A549 (cell line): ENCODE results near the gene RPS6KA2. TPM values are rescaled to one million over a fixed set of nuclear protein-coding genes. Genes with fewer than 3 reads are reported as not detected.

Experiments used
- ATAC-seq, 2 experiments: fragments of 200-7000 bp in 1 of 2; fragments of >200 bp in 1 of 2; cut with Nextera tagmentation in 1 of 2; cut with Tn5 transposase in 1 of 2; 3 replicates each; pipeline versions ENCODE4 v1.8.0 to v1.9.1; 2018 to 2020; ENCODE audit warnings: mild to moderate bottlenecking in 1 of 2, moderate library complexity in 1 of 2
- CTCF ChIA-PET: fragments of 300-600 bp; sonication (Branson Sonifier 250); formaldehyde crosslinking; extraction: SDS; loops from one replicate; lab custom pipeline; 2021; ENCODE audit warnings: antibody characterized with exemption, inconsistent platforms; lab: Yijun Ruan, JAX
- POLR2A ChIA-PET: fragments of 350-600 bp; formaldehyde crosslinking; extraction: SDS; loops from one replicate; lab custom pipeline; 2021; ENCODE audit warnings: antibody characterized with exemption, inconsistent platforms; lab: Yijun Ruan, JAX
- DNase-seq, 2 experiments: peaks; one replicate each; pipeline versions ENCODE4 v3.0.0 to v3.0.0-alpha.2; 2011 to 2016; ENCODE audit warnings: low read depth in 1 of 2, low spot score in 1 of 2
- FAIRE-seq: peaks from 2 replicates; lab custom pipeline; 2011; peaks lifted over from hg19 to GRCh38; lab: Jason Lieb, UNC
- H3K27ac ChIP-seq, 2 experiments: fragments of >200 bp; sonication (Bioruptor Twin); formaldehyde crosslinking; 3 replicates each; pipeline ENCODE4 v1.5.1; 2016 to 2017
- H3K4me1 ChIP-seq: fragments of >200 bp; sonication (Bioruptor Twin); formaldehyde crosslinking; 3 replicates; pipeline ENCODE4 v1.6.1; 2016
- H3K4me2 ChIP-seq: fragments of >200 bp; sonication (Bioruptor Twin); formaldehyde crosslinking; 3 replicates; pipeline ENCODE4 v1.6.1; 2016
- H3K4me3 ChIP-seq: fragments of >200 bp; sonication (Bioruptor Twin); formaldehyde crosslinking; 3 replicates; pipeline ENCODE4 v1.5.1; 2016
- H3K9me3 ChIP-seq: fragments of >200 bp; sonication (Bioruptor Twin); formaldehyde crosslinking; 3 replicates; pipeline ENCODE4 v1.6.1; 2016
- ATOH8 ChIP-seq: fragments of 250-450 bp; sonication (Bioruptor Pico); IDR thresholded peaks from 2 replicates; pipeline ENCODE4 v1.5.0; 2020; ENCODE audit warnings: low read depth, mild to moderate bottlenecking, moderate library complexity
- CBX2 ChIP-seq: fragments of 200-600 bp; sonication (generic); IDR thresholded peaks from 2 replicates; pipeline ENCODE4 v1.6.1; 2016; ENCODE audit warnings: low read depth, mild to moderate bottlenecking, borderline replicate concordance
- CBX8 ChIP-seq: fragments of 200-600 bp; sonication (generic); IDR thresholded peaks from 2 replicates; pipeline ENCODE4 v1.6.1; 2016
- E2F6 ChIP-seq: IDR thresholded peaks from 2 replicates; pipeline ENCODE4 v1.6.1; 2012; ENCODE audit warnings: low read depth, borderline replicate concordance
- EHF ChIP-seq: fragments of 250-450 bp; sonication (Bioruptor Pico); IDR thresholded peaks from 2 replicates; pipeline ENCODE4 v1.5.0; 2020; ENCODE audit warnings: mild to moderate bottlenecking
- GATA3 ChIP-seq: IDR thresholded peaks from 2 replicates; pipeline ENCODE4 v1.6.1; 2012; ENCODE audit warnings: borderline replicate concordance
- HEYL ChIP-seq: fragments of 250-450 bp; sonication (Bioruptor Pico); IDR thresholded peaks from 2 replicates; pipeline ENCODE4 v1.8.0; 2021; ENCODE audit warnings: mild to moderate bottlenecking, moderate library complexity
- HOXB5 ChIP-seq: fragments of 250-450 bp; sonication (Bioruptor Pico); IDR thresholded peaks from 2 replicates; pipeline ENCODE4 v1.5.0; 2020; ENCODE audit warnings: mild to moderate bottlenecking, moderate library complexity
- JUN ChIP-seq, 2 experiments: fragments of >200 bp; sonication (Bioruptor Twin); formaldehyde crosslinking; IDR thresholded peaks; 2 replicates in 1 of 2; 3 replicates in 1 of 2; pipeline ENCODE4 v1.6.1; 2016 to 2017
- KDM5A ChIP-seq: fragments of 200-600 bp; sonication (generic); IDR thresholded peaks from 2 replicates; pipeline ENCODE4 v1.6.1; 2016; ENCODE audit warnings: antibody characterized with exemption, mild to moderate bottlenecking
- MAFK ChIP-seq: fragments of 450-650 bp; IDR thresholded peaks from 2 replicates; pipeline ENCODE4 v1.6.1; 2014; ENCODE audit not compliant: partially characterized antibody
- MAX ChIP-seq: IDR thresholded peaks from 2 replicates; pipeline ENCODE4 v1.6.1; 2012
- MYC ChIP-seq: IDR thresholded peaks from 2 replicates; pipeline ENCODE4 v1.6.1; 2012; ENCODE audit warnings: mild to moderate bottlenecking, inconsistent platforms, low read length, improper control_type of control experiment, borderline replicate concordance
- NFE2L2 ChIP-seq: fragments of 150-350 bp; conservative IDR thresholded peaks from 2 replicates; pipeline ENCODE4 v1.6.1; 2014; ENCODE audit warnings: low read length
- NPAS2 ChIP-seq: fragments of 250-450 bp; sonication (Bioruptor Pico); IDR thresholded peaks from 2 replicates; pipeline ENCODE4 v1.8.0; 2022; ENCODE audit warnings: mild to moderate bottlenecking, moderate library complexity, borderline replicate concordance
- PHF8 ChIP-seq: fragments of 200-600 bp; sonication (generic); IDR thresholded peaks from 2 replicates; pipeline ENCODE4 v1.6.1; 2016; ENCODE audit warnings: low read depth, mild to moderate bottlenecking, antibody characterized with exemption, moderate library complexity, borderline replicate concordance
- RARB ChIP-seq: fragments of 250-450 bp; sonication (Bioruptor Pico); IDR thresholded peaks from 2 replicates; pipeline ENCODE4 v1.8.0; 2021; ENCODE audit warnings: mild to moderate bottlenecking, moderate library complexity
- RCOR1 ChIP-seq: fragments of 150-350 bp; IDR thresholded peaks from 2 replicates; pipeline ENCODE4 v1.6.1; 2014; ENCODE audit warnings: antibody characterized with exemption, low read length, low read depth
- RNF2 ChIP-seq: fragments of 200-600 bp; sonication (generic); IDR thresholded peaks from 2 replicates; pipeline ENCODE4 v1.6.1; 2016; ENCODE audit warnings: low read depth, mild to moderate bottlenecking, antibody characterized with exemption, moderate library complexity, borderline replicate concordance
- TFCP2L1 ChIP-seq: fragments of 250-450 bp; sonication (Bioruptor Pico); IDR thresholded peaks from 2 replicates; pipeline ENCODE4 v1.5.0; 2021; ENCODE audit warnings: mild to moderate bottlenecking
- ZFP36 ChIP-seq: fragments of 450-650 bp; IDR thresholded peaks from 2 replicates; pipeline ENCODE4 v1.6.1; 2014; ENCODE audit warnings: borderline replicate concordance; ENCODE audit not compliant: partially characterized antibody
- WGBS: methylation state at CpG from one replicate; pipeline ENCODE4 v1.1.6; 2017; ENCODE audit errors: missing lambda C conversion rate; 5-methylcytosine and 5-hydroxymethylcytosine counted together
- polyA plus RNA-seq, 4 experiments: library from polyadenylated mRNA; depleted of rRNA in 3 of 4; stranded (reverse); fragments of >200 nt; fragmentation: RNase III in 1 of 4; extraction: RNeasy Plus Mini Kit Qiagen cat#74134 plus additional on column Dnase treatment in 1 of 4; gene quantifications; 2 replicates in 3 of 4; 3 replicates in 1 of 4; pipeline ENCODE4 v1.2.3, GENCODE V29; 2011 to 2017
- TF ChIP-seq, protein P1 (sequence below): fragments of 150-350 bp; IDR thresholded peaks from 2 replicates; pipeline ENCODE4 v1.6.1; 2014; ENCODE audit warnings: low read depth, mild to moderate bottlenecking, low read length
- TF ChIP-seq, protein P2 (sequence below): fragments of >200 bp; sonication (Bioruptor Twin); formaldehyde crosslinking; IDR thresholded peaks from 3 replicates; pipeline ENCODE4 v1.6.1; 2016
- TF ChIP-seq, protein P3 (sequence below): fragments of 200-600 bp; sonication (generic); IDR thresholded peaks from 2 replicates; pipeline ENCODE4 v1.6.1; 2016; ENCODE audit warnings: antibody characterized with exemption, mild to moderate bottlenecking, moderate library complexity

RPS6KA2 gene
- polyA plus RNA-seq, 2 of the 4 experiments (the other 2 are of a cell fraction), result 0.19 TPM; not detected in 1

GRCh38 chr6:166633732-166634535 is 6.9 kb upstream of the RPS6KA2 start:
- WGBS, result 54% methylated on average over 26 of the region's 26 CpGs
- FAIRE-seq, result no peak
- no peak overlapping the region for H3K27ac ChIP-seq
- no peaks in the 10 kb centered on the region for H3K4me1 ChIP-seq
- ChIA-PET CTCF (no interaction called here), POLR2A (no interaction called here)
- no peaks in the 10 kb centered on the region for H3K9me3 ChIP-seq
- DNase-seq, result no peak
- H3K4me2 ChIP-seq, result no peak overlapping the region
- no peak for ATAC-seq
- no peak overlapping the region for H3K4me3 ChIP-seq
- peak; percentile 26 for TF ChIP-seq MAFK
- no peak for TF ChIP-seq RCOR1
- no peak for TF ChIP-seq PHF8
- 0 out of 2 replicates have a peak, but pooled peaks have one; percentile 17 for TF ChIP-seq NFE2L2

- H3K4me2 ChIP-seq, result no peak overlapping the region
- FAIRE-seq (no peak), ATAC-seq (no peak), DNase-seq (no peak)
- ChIA-PET CTCF (no interaction called here), POLR2A (no interaction called here)
- TF ChIP-seq MYC (no peak), NPAS2 (CRISPR knock-in tag) (no peak), PHF8 (no peak), MAFK (no peak), E2F6 (no peak), TFCP2L1 (CRISPR knock-in tag) (no peak), ZFP36 (no peak), RARB (CRISPR knock-in tag) (no peak), MAX (no peak), CBX2 (no peak)
- H3K27ac ChIP-seq, result no peak overlapping the region
- no peak overlapping the region for H3K4me3 ChIP-seq
- no peaks in the 10 kb centered on the region for H3K9me3 ChIP-seq
- H3K4me1 ChIP-seq, result 0 out of 3 replicates have a peak, but pooled peaks cover 4% of the 10 kb centered on the region
- 55% methylated on average over 11 of the region's 11 CpGs for WGBS
Observed at GRCh38 chr6:166632731-166633130, 5.7 kb upstream of the RPS6KA2 start.

GRCh38 chr6:166630462-166630861 is 3.4 kb upstream of the RPS6KA2 start:
- Histone ChIP-seq H3K4me1 (peaks cover 10% of the 10 kb centered on the region; the same call in 2 of the 3 replicates), H3K4me3 (no peak overlapping the region), H3K27ac (no peak overlapping the region), H3K9me3 (no peaks in the 10 kb centered on the region), H3K4me2 (no peak overlapping the region)
- ATAC-seq (no peak), DNase-seq (no peak), FAIRE-seq (no peak)
- ChIA-PET CTCF (no interaction called here), POLR2A (no interaction called here)
- 75% methylated on average over 5 of the region's 6 CpGs for WGBS
- TF ChIP-seq MAFK (no peak), GATA3 (no peak), HOXB5 (no peak), KDM5A (no peak), ATOH8 (no peak), EHF (CRISPR knock-in tag) (no peak), CBX8 (no peak), RNF2 (no peak), E2F6 (no peak), JUN (IDR thresholded peaks at IDR 0.05) (no peak), RARB (CRISPR knock-in tag) (no peak), HEYL (CRISPR knock-in tag) (no peak), CBX2 (no peak)
- TF ChIP-seq, protein P1, sequence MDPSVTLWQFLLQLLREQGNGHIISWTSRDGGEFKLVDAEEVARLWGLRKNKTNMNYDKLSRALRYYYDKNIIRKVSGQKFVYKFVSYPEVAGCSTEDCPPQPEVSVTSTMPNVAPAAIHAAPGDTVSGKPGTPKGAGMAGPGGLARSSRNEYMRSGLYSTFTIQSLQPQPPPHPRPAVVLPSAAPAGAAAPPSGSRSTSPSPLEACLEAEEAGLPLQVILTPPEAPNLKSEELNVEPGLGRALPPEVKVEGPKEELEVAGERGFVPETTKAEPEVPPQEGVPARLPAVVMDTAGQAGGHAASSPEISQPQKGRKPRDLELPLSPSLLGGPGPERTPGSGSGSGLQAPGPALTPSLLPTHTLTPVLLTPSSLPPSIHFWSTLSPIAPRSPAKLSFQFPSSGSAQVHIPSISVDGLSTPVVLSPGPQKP, result no peak
- TF ChIP-seq, protein P2, sequence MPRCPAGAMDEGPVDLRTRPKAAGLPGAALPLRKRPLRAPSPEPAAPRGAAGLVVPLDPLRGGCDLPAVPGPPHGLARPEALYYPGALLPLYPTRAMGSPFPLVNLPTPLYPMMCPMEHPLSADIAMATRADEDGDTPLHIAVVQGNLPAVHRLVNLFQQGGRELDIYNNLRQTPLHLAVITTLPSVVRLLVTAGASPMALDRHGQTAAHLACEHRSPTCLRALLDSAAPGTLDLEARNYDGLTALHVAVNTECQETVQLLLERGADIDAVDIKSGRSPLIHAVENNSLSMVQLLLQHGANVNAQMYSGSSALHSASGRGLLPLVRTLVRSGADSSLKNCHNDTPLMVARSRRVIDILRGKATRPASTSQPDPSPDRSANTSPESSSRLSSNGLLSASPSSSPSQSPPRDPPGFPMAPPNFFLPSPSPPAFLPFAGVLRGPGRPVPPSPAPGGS, result no peak
- TF ChIP-seq, protein P3, sequence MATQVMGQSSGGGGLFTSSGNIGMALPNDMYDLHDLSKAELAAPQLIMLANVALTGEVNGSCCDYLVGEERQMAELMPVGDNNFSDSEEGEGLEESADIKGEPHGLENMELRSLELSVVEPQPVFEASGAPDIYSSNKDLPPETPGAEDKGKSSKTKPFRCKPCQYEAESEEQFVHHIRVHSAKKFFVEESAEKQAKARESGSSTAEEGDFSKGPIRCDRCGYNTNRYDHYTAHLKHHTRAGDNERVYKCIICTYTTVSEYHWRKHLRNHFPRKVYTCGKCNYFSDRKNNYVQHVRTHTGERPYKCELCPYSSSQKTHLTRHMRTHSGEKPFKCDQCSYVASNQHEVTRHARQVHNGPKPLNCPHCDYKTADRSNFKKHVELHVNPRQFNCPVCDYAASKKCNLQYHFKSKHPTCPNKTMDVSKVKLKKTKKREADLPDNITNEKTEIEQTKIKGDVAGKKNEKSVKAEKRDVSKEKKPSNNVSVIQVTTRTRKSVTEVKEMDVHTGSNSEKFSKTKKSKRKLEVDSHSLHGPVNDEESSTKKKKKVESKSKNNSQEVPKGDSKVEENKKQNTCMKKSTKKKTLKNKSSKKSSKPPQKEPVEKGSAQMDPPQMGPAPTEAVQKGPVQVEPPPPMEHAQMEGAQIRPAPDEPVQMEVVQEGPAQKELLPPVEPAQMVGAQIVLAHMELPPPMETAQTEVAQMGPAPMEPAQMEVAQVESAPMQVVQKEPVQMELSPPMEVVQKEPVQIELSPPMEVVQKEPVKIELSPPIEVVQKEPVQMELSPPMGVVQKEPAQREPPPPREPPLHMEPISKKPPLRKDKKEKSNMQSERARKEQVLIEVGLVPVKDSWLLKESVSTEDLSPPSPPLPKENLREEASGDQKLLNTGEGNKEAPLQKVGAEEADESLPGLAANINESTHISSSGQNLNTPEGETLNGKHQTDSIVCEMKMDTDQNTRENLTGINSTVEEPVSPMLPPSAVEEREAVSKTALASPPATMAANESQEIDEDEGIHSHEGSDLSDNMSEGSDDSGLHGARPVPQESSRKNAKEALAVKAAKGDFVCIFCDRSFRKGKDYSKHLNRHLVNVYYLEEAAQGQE, result no peak
